ENCODE data around the gene SH3GL1.

SH3GL1 gene

GRCh38 chr19:4376028-4376670, 24.2 kb downstream of the SH3GL1 start:
- DNase-seq (ENCODE audit: low spot score), result no peak

GRCh38 chr19:4375164-4376027, 25.0 kb downstream of the SH3GL1 start:
- DNase-seq (ENCODE audit: low spot score), result peak; percentile 72

- DNase-seq (ENCODE audit: low spot score), result no peak
Observed at GRCh38 chr19:4374498-4375163, 25.7 kb downstream of the SH3GL1 start.

GRCh38 chr19:4373601-4374497, 26.5 kb downstream of the SH3GL1 start:
- no peak for DNase-seq (ENCODE audit: low spot score)

- no peak for DNase-seq (ENCODE audit: low spot score)
Observed at GRCh38 chr19:4373013-4373367, 27.4 kb downstream of the SH3GL1 start.

GRCh38 chr19:4372165-4373012, 28.0 kb downstream of the SH3GL1 start:
- no peak for DNase-seq (ENCODE audit: low spot score)

GRCh38 chr19:4371247-4372164, 28.8 kb downstream of the SH3GL1 start:
- no peak for DNase-seq (ENCODE audit: low spot score)

GRCh38 chr19:4370418-4371041, 29.8 kb downstream of the SH3GL1 start:
- no peak for DNase-seq (ENCODE audit: low spot score)

GRCh38 chr19:4369888-4370260, 30.5 kb downstream of the SH3GL1 start:
- DNase-seq (ENCODE audit: low spot score), result no peak

- DNase-seq (ENCODE audit: low spot score), result no peak
Observed at GRCh38 chr19:4369109-4369887, 31.0 kb downstream of the SH3GL1 start.

- no peak for DNase-seq (ENCODE audit: low spot score)
Observed at GRCh38 chr19:4368128-4368820, 32.1 kb downstream of the SH3GL1 start.

- no peak for DNase-seq (ENCODE audit: low spot score)
Observed at GRCh38 chr19:4367781-4368127, 32.6 kb downstream of the SH3GL1 start.

- DNase-seq (ENCODE audit: low spot score), result no peak
Observed at GRCh38 chr19:4367336-4367723, 33.0 kb downstream of the SH3GL1 start.

- no peak for DNase-seq (ENCODE audit: low spot score)
Observed at GRCh38 chr19:4366666-4367335, 33.5 kb downstream of the SH3GL1 start.

GRCh38 chr19:4365791-4366665, 34.3 kb downstream of the SH3GL1 start:
- no peak for DNase-seq (ENCODE audit: low spot score)

- no peak for DNase-seq (ENCODE audit: low spot score)
Observed at GRCh38 chr19:4365341-4365740, 35.0 kb downstream of the SH3GL1 start.
